Colon (tissue), 2 donors: ENCODE data around the gene SCYGR2.

Experiments used
- FAIRE-seq: peaks from 2 replicates; lab custom pipeline; 2012; peaks lifted over from hg19 to GRCh38; lab: Jason Lieb, UNC
- donor health status: control.
- donor health status: control.

The SCYGR2 gene

GRCh38 chr2:227613272-227613660 lies 14.6 kb downstream of the SCYGR2 start:
- FAIRE-seq, result no peak

- no peak for FAIRE-seq
These were observed 15.6 kb downstream of the SCYGR2 start for GRCh38 chr2:227614246-227614645.

- no peak for FAIRE-seq
These were observed 16.0 kb downstream of the SCYGR2 start, which contains the start of gene SCYGR3 for GRCh38 chr2:227614740-227615139. Gene SCYGR3, minus strand, starts transcription at chr2:227614840. Its CDS starts 0 bp downstream, at chr2:227614840.

GRCh38 chr2:227615181-227615580 lies 16.5 kb downstream of the SCYGR2 start:
- no peak for FAIRE-seq

GRCh38 chr2:227615906-227616305 lies 17.2 kb downstream of the SCYGR2 start:
- no peak for FAIRE-seq

GRCh38 chr2:227616631-227617030 lies 17.9 kb downstream of the SCYGR2 start:
- FAIRE-seq, result no peak

GRCh38 chr2:227617316-227618230 lies 18.9 kb downstream of the SCYGR2 start, which contains the start of gene SCYGR4:
Gene SCYGR4, plus strand, starts transcription at chr2:227617498. Its CDS starts 0 bp downstream, at chr2:227617498.
- no peak for FAIRE-seq

GRCh38 chr2:227623226-227623625 lies 24.5 kb downstream of the SCYGR2 start:
- FAIRE-seq, result no peak

- no peak for FAIRE-seq
These were observed 26.7 kb downstream of the SCYGR2 start for GRCh38 chr2:227625420-227625819.

- FAIRE-seq, result no peak
These were observed 28.0 kb downstream of the SCYGR2 start for GRCh38 chr2:227626580-227627151.

GRCh38 chr2:227627769-227628168 lies 29.1 kb downstream of the SCYGR2 start:
- FAIRE-seq, result no peak

- FAIRE-seq, result no peak
These were observed 30.7 kb downstream of the SCYGR2 start for GRCh38 chr2:227629435-227629834.

- no peak for FAIRE-seq
These were observed 31.6 kb downstream of the SCYGR2 start for GRCh38 chr2:227630322-227630721.

- FAIRE-seq, result no peak
These were observed 34.1 kb downstream of the SCYGR2 start for GRCh38 chr2:227632827-227633226.

- no peak for FAIRE-seq
These were observed 35.5 kb downstream of the SCYGR2 start for GRCh38 chr2:227634201-227634600.

- no peak for FAIRE-seq
These were observed 44.0 kb downstream of the SCYGR2 start for GRCh38 chr2:227642656-227643055.

- no peak for FAIRE-seq
These were observed 45.4 kb downstream of the SCYGR2 start for GRCh38 chr2:227643990-227644551.
